Heart left ventricle (tissue), 16 donors: ENCODE results near the gene PKN1. TPM values are rescaled to one million over a fixed set of nuclear protein-coding genes. Genes with fewer than 3 reads are reported as not detected.

Experiments
- ATAC-seq, 4 donors: fragments of 200-7000 bp; cut with Tn5 transposase; one replicate each; pipeline ENCODE4 v1.9.1; 2020 to 2022; ENCODE audit warnings: moderate library complexity in 4 of 4, mild to moderate bottlenecking in 3 of 4, moderate number of reproducible peaks in 1 of 4
- DNase-seq, 5 donors: peaks; one replicate each; pipeline ENCODE4 v3.0.0-alpha.2; 2020
- H3K27ac ChIP-seq, 12 donors: fragments of 200-600 bp; sonication (generic) in 4 of 12; one replicate each; pipeline versions ENCODE4 v1.5.0 to v1.8.0; 2016 to 2022; ENCODE audit warnings: mild to moderate bottlenecking in 2 of 12
- H3K27me3 ChIP-seq, 9 donors: fragments of 200-600 bp; sonication (generic) in 2 of 9; one replicate each; pipeline versions ENCODE4 v1.5.1 to v1.8.0; 2016 to 2022; ENCODE audit warnings: mild to moderate bottlenecking in 3 of 9
- H3K36me3 ChIP-seq, 9 donors: fragments of 200-600 bp; sonication (generic) in 2 of 9; one replicate each; pipeline versions ENCODE4 v1.5.0 to v1.8.0; 2018 to 2022; ENCODE audit warnings: mild to moderate bottlenecking in 2 of 9
- H3K4me1 ChIP-seq, 12 donors: fragments of 200-600 bp; sonication (generic) in 4 of 12; one replicate each; pipeline versions ENCODE4 v1.5.0 to v1.8.0; 2016 to 2022; ENCODE audit warnings: mild to moderate bottlenecking in 3 of 12
- H3K4me3 ChIP-seq, 12 donors: fragments of 200-600 bp; sonication (generic) in 4 of 12; one replicate each; pipeline versions ENCODE4 v1.5.0 to v1.8.0; 2017 to 2022; ENCODE audit warnings: mild to moderate bottlenecking in 9 of 12, moderate library complexity in 4 of 12
- H3K9me3 ChIP-seq, 12 donors: fragments of 200-600 bp; sonication (generic) in 4 of 12; one replicate each; pipeline versions ENCODE4 v1.5.0 to v1.8.0; 2016 to 2022; ENCODE audit warnings: mild to moderate bottlenecking in 1 of 12
- CTCF ChIP-seq, 12 donors: fragments of 200-600 bp; sonication (generic) in 4 of 12; IDR thresholded peaks; one replicate each; pipeline versions ENCODE4 v1.5.0 to v1.8.0; 2018 to 2022; ENCODE audit warnings: antibody characterized with exemption in 12 of 12, mild to moderate bottlenecking in 5 of 12
- POLR2A ChIP-seq, 2 donors: fragments of 450-650 bp; IDR thresholded peaks; one replicate each; pipeline ENCODE4 v1.6.1; 2017; ENCODE audit warnings: antibody characterized with exemption in 2 of 2, mild to moderate bottlenecking in 2 of 2, moderate library complexity in 2 of 2
- WGBS, 4 donors: extraction: QIAGEN DNeasy Blood & Tissue Kit in 2 of 4; methylation state at CpG; one replicate each; pipeline versions ENCODE4 v1.1.5 to v1.1.7; 2013 to 2018; 5-methylcytosine and 5-hydroxymethylcytosine counted together
- intact Hi-C, 10 donors: fragments of 100-400 bp; cut with DNase I; formaldehyde crosslinking; loops; one replicate each; pipeline versions ENCODE4 v1.11.1 to v1.14.2; 2022
- polyA plus RNA-seq, 2 donors: library from polyadenylated mRNA; stranded (reverse); fragments of 200-250 nt; gene quantifications; one replicate each; pipeline ENCODE4 v1.2.3, GENCODE V29; 2013
- total RNA-seq, 9 donors: library from RNA; depleted of rRNA in 2 of 9; stranded (reverse); fragments of >200 nt in 2 of 9; fragmentation: NEBNext Ultra II Directional in 3 of 9; extraction: Animal tissue kit (Norgen Biotek cat#: 25700) in 3 of 9; gene quantifications; one replicate each; pipeline versions ENCODE4 v1.1.0 to v1.2.4, GENCODE V29; 2016 to 2023
- donor health status: ischemic (EF 13 %, LVEDD 7.1; RV severe dilation, severe dysfunction).
- donor health status: healthy with polysubstance abuse.
- donor health status: DM: no; HTN: yes; CAD: no.
- donor health status: DM: no; HTN: no; CAD: no.
- donor health status: ischemic (EF 25% LVEDD 6.9; RV normal size, moderate dysfunction).
- donor health status: ischemic (EF 25% LVEDD 5.7; RV mildly dilated, moderate dysfunction).
- donor health status: healthy.
- donor health status: DM: yes; HTN: yes; CAD: no.
- donor health status: ischemic (EF 35%, LVEDD 5.7; RV mildly dilated, moderate dysfunction).
- donor health status: nonischemic (EF 11% LVEDD 7.7; RV severe dilation, severe dysfunction).
- donor health status: DM: yes; HTN: yes; CAD: no.
- donor health status: PGD.
- donor health status: ischemic (EF 29% LVEDD 5.4; RV normal size, mild dysfunction).
- donor health status: nonischemic (EF 23%, LVEDD 6.1; RV moderate dilation, normal function).

PKN1 gene
- total and polyA plus RNA-seq, 11 donors, result 109 to 206 (median 131) TPM

- WGBS, 4 donors, result 95 to 100% (median 97%) methylated on average over 8 of the region's 8 CpGs
- DNase-seq (no peak), ATAC-seq (no peak)
- H3K27me3 ChIP-seq, result no peaks in the 10 kb centered on the region
- no peaks in the 10 kb centered on the region for H3K9me3 ChIP-seq
- H3K27ac ChIP-seq, result peak overlapping the region in 1 of 12 donors; percentile 27
- peaks cover 0 to 75% (median 39%) of the 10 kb centered on the region in 12 donors for H3K4me1 ChIP-seq
- H3K4me3 ChIP-seq, result no peak overlapping the region
- TF ChIP-seq POLR2A (IDR thresholded peaks at IDR 0.05) (no peak), CTCF (IDR thresholded peaks at IDR 0.05) (no peak)
- intact Hi-C loops, result loop anchor here in 1 of 10 donors (5.0 kb wide), 1 partner anchor 33 kb away; the partner anchor contains the start of gene ADGRE5
- H3K36me3 ChIP-seq, result peaks cover 2 to 52% (median 30%) of the 10 kb centered on the region in 9 donors
Measured at GRCh38 chr19:14414926-14415690, 18.0 kb upstream of the PKN1 start.

- Histone ChIP-seq H3K27ac (peak overlapping the region in 1 of 12 donors; percentile 35), H3K4me1 (peaks cover 0 to 63% (median 39%) of the 10 kb centered on the region in 12 donors), H3K36me3 (peaks cover 0 to 35% (median 13%) of the 10 kb centered on the region in 9 donors), H3K27me3 (no peaks in the 10 kb centered on the region), H3K9me3 (no peaks in the 10 kb centered on the region), H3K4me3 (peak overlapping the region in 1 of 12 donors; percentile 95)
- intact Hi-C loops, result loop anchor here in 1 of 10 donors (5.0 kb wide), 1 partner anchor 35 kb away; the partner anchor contains the start of gene ADGRE5
- 71 to 83% (median 73%) methylated on average over 6 of the region's 6 CpGs for WGBS, 4 donors
- TF ChIP-seq CTCF (IDR thresholded peaks at IDR 0.05), result no peak
- no peak for TF ChIP-seq POLR2A (IDR thresholded peaks at IDR 0.05)
- DNase-seq (no peak), ATAC-seq (no peak)
Measured at GRCh38 chr19:14416817-14417231, 16.3 kb upstream of the PKN1 start.

GRCh38 chr19:14418856-14419105 lies 14.3 kb upstream of the PKN1 start:
- H3K36me3 ChIP-seq, result peaks cover 0 to 16% (median 0%) of the 10 kb centered on the region in 9 donors

More at GRCh38 chr19:14418856-14419105, 14.3 kb upstream of the PKN1 start:
- ATAC-seq (peak in 3 of 4 donors; percentile 76 to 85 (median 85)), DNase-seq (peak in 2 of 5 donors; percentile 86 to 90)
- Histone ChIP-seq H3K27me3 (no peaks in the 10 kb centered on the region), H3K4me3 (peak overlapping the region; percentile 77 to 98 (median 92)), H3K4me1 (peaks cover 0 to 67% (median 29%) of the 10 kb centered on the region in 12 donors), H3K27ac (peak overlapping the region; percentile 46 to 95 (median 88)), H3K9me3 (no peaks in the 10 kb centered on the region)
- intact Hi-C loops, result loop anchor here in 1 of 10 donors (2.0 to 5.0 kb wide), 2 partner anchors 14 to 36 kb away; partner anchors contain the start of genes ADGRE5 and PKN1
- 0 to 1% (median 0%) methylated on average over 22 to 23 of the region's 23 CpGs for WGBS, 4 donors
- TF ChIP-seq POLR2A (IDR thresholded peaks at IDR 0.05) (no peak), CTCF (IDR thresholded peaks at IDR 0.05) (no peak)
